Measurements from ENCODE around the gene CORIN. TPM values are rescaled to one million over a fixed set of nuclear protein-coding genes. Genes with fewer than 3 reads are reported as not detected.

CORIN gene
- total and polyA plus RNA-seq, 2 of the 4 experiments (the other 2 are of a cell fraction): 20.3 to 24.7 TPM

GRCh38 chr4:47662975-47663374 is 174.9 kb downstream of the CORIN start:
- Histone ChIP-seq H3K79me1 (ENCODE audit: low read depth in 1 of 2, low read length in 2 of 2) (no peaks in the 10 kb centered on the region), H2BK15ac (ENCODE audit: low read depth, low read length) (no peak overlapping the region), H4K91ac (ENCODE audit: insufficient read depth, low read depth, low read length) (no peak overlapping the region), H3K4me1 (ENCODE audit: control insufficient read depth, insufficient read depth, low read length) (no peaks in the 10 kb centered on the region), H2AFZ (replicated peaks; ENCODE audit: low read length, poor library complexity) (no peak overlapping the region), H4K5ac (ENCODE audit: low read depth, low read length) (no peak overlapping the region), H3K36me3 (ENCODE audit: control insufficient read depth, insufficient read depth, low read length) (no peaks in the 10 kb centered on the region), H3K14ac (replicated peaks; ENCODE audit: low read depth, low read length) (no peak overlapping the region), H3K9me1 (ENCODE audit: insufficient read depth, low read length) (no peaks in the 10 kb centered on the region), H2BK120ac (ENCODE audit: low read depth, low read length) (no peak overlapping the region), H3K4me2 (ENCODE audit: low read depth, low read length) (no peak overlapping the region), H3K4ac (ENCODE audit: low read depth, low read length) (no peak overlapping the region), H3K27me3 (ENCODE audit: control insufficient read depth, insufficient read depth, low read length) (peaks cover 3% of the 10 kb centered on the region), H3K23ac (ENCODE audit: low read depth, low read length) (no peak overlapping the region), H3K9ac (ENCODE audit: low read depth, low read length) (no peak overlapping the region), H3K56ac (ENCODE audit: extremely low read depth, insufficient read depth, low read length) (no peak overlapping the region), H4K20me1 (ENCODE audit: insufficient read depth, low read length) (no peaks in the 10 kb centered on the region), H2BK5ac (ENCODE audit: low read depth, low read length, poor library complexity, severe bottlenecking) (no peak overlapping the region), H3K18ac (ENCODE audit: low read depth, low read length) (no peak overlapping the region), H3K4me3 (ENCODE audit: insufficient read depth, low read depth, low read length) (no peak overlapping the region), H2AK9ac (replicated peaks; ENCODE audit: low read depth, low read length, poor library complexity) (no peak overlapping the region), H3K9me3 (ENCODE audit: control insufficient read depth, insufficient read depth, low read length) (0 out of 2 replicates have a peak, but pooled peaks cover 1% of the 10 kb centered on the region), H3K27ac (ENCODE audit: insufficient read depth, low read length) (no peak overlapping the region), H2AK5ac (ENCODE audit: low read depth, low read length) (no peak overlapping the region), H4K8ac (ENCODE audit: low read depth in 2 of 2, low read length in 2 of 2) (no peak overlapping the region), H2BK20ac (ENCODE audit: low read depth, low read length) (no peak overlapping the region)
- DNase-seq (no peak), ATAC-seq (ENCODE audit: low read depth) (no peak)
- in situ Hi-C loops (cut with MboI; ENCODE audit: low sequenced_read_pairs): no loop called here
- POLR2A ChIA-PET (ENCODE audit: unreplicated experiment): no interaction called here
- TF ChIP-seq CTCF (conservative IDR thresholded peaks at IDR 0.05; ENCODE audit: low read depth, low read length): peak; percentile 16; the same call in 1 of the 2 replicates
- no peak for TF ChIP-seq RCOR1 (IDR thresholded peaks at IDR 0.05; ENCODE audit: insufficient replicate concordance, low read length)
- CTCF ChIA-PET: interaction anchor here (0.6 to 0.7 kb wide), 2 partner anchors 57 to 628 kb away, joined by 4 to 5 read pairs; no protein-coding TSS in a partner anchor
- intact Hi-C loops (cut with micrococcal nuclease): no loop called here
- BruUV-seq (replicated peaks): no TSS peak
- dilution Hi-C loops (cut with HindIII; ENCODE audit: low sequenced_read_pairs, unreplicated experiment): no loop called here
- WGBS, 2 experiments (ENCODE audit: extremely low coverage in 2 of 2, insufficient read length in 1 of 2): no CpG with 5 or more reads among the region's 3 CpGs
